CD4-positive, CD25-positive, alpha-beta regulatory T cell (primary cell): Measurements from ENCODE around the gene PNMA1. TPM values are rescaled to one million over a fixed set of nuclear protein-coding genes. Genes with fewer than 3 reads are reported as not detected.

Experiments used
- ATAC-seq, 2 donors: fragments of 150-1000 bp; cut with Tn5 transposase; one replicate each; pipeline ENCODE4 v1.10.0; 2021; ENCODE audit warnings: low read depth in 2 of 2, moderate number of reproducible peaks in 2 of 2, moderate library complexity in 1 of 2
- DNase-seq, 3 donors: peaks; one replicate each; pipeline versions ENCODE4 v3.0.0 to v3.0.0-alpha.2; 2012 to 2022; ENCODE audit warnings: mixed read lengths in 1 of 3
- H3K27ac ChIP-seq: one replicate; pipeline ENCODE4 v1.7.0; 2013; ENCODE audit warnings: mild to moderate bottlenecking, low read length; ENCODE audit not compliant: insufficient read depth, poor library complexity, severe bottlenecking
- H3K27me3 ChIP-seq: one replicate; pipeline ENCODE4 v1.7.0; 2013; ENCODE audit warnings: low read length; ENCODE audit not compliant: control insufficient read depth, insufficient read depth
- H3K36me3 ChIP-seq: one replicate; pipeline ENCODE4 v1.7.0; 2013; ENCODE audit warnings: mild to moderate bottlenecking, low read length, moderate library complexity; ENCODE audit not compliant: control insufficient read depth, insufficient read depth
- H3K4me1 ChIP-seq: 2 replicates; pipeline ENCODE4 v1.7.0; 2013; ENCODE audit warnings: mild to moderate bottlenecking, low read length; ENCODE audit not compliant: insufficient read depth, control insufficient read depth, poor library complexity, severe bottlenecking
- H3K4me3 ChIP-seq: one replicate; pipeline ENCODE4 v1.7.0; 2013; ENCODE audit warnings: low read depth, mild to moderate bottlenecking, low read length, moderate library complexity
- H3K9me3 ChIP-seq, 2 experiments: 1 replicate in 1 of 2; 2 replicates in 1 of 2; pipeline ENCODE4 v1.7.0; 2013; ENCODE audit warnings: low read length in 2 of 2, mild to moderate bottlenecking in 1 of 2, moderate library complexity in 1 of 2; ENCODE audit not compliant: control insufficient read depth in 2 of 2
- H3K27ac Mint-ChIP-seq, 3 donors: one replicate each; pipeline ENCODE4 v1.8.0; 2020 to 2022; ENCODE audit warnings: mild to moderate bottlenecking in 3 of 3, mixed read lengths in 3 of 3, moderate library complexity in 2 of 3
- H3K27me3 Mint-ChIP-seq: one replicate; pipeline ENCODE4 v1.8.0; 2022; ENCODE audit warnings: mild to moderate bottlenecking, mixed read lengths
- H3K36me3 Mint-ChIP-seq: one replicate; pipeline ENCODE4 v1.8.0; 2020; ENCODE audit warnings: mixed read lengths
- H3K4me1 Mint-ChIP-seq, 4 donors: one replicate each; pipeline ENCODE4 v1.8.0; 2020 to 2022; ENCODE audit warnings: mixed read lengths in 4 of 4, mild to moderate bottlenecking in 1 of 4
- H3K4me3 Mint-ChIP-seq, 4 donors: one replicate each; pipeline ENCODE4 v1.8.0; 2020 to 2022; ENCODE audit warnings: mild to moderate bottlenecking in 4 of 4, mixed read lengths in 4 of 4, moderate library complexity in 3 of 4
- H3K9me3 Mint-ChIP-seq, 7 donors: one replicate each; pipeline ENCODE4 v1.8.0; 2020 to 2022; ENCODE audit warnings: mixed read lengths in 7 of 7, mild to moderate bottlenecking in 3 of 7, moderate library complexity in 2 of 7
- polyA plus RNA-seq, 4 donors: library from polyadenylated mRNA; unstranded; fragments of 300-500 nt; fragmentation: Illumina TruSeq; gene quantifications; one replicate each; pipeline ENCODE4 v1.2.3, GENCODE V29; 2021
- total RNA-seq: library from RNA; stranded (reverse); gene quantifications from one replicate; pipeline ENCODE4 v1.2.3, GENCODE V29; 2022

The PNMA1 gene
- total and polyA plus RNA-seq, 5 donors from 2014 or later = 42.6 to 54.1 (median 51.2) TPM

DNA sequence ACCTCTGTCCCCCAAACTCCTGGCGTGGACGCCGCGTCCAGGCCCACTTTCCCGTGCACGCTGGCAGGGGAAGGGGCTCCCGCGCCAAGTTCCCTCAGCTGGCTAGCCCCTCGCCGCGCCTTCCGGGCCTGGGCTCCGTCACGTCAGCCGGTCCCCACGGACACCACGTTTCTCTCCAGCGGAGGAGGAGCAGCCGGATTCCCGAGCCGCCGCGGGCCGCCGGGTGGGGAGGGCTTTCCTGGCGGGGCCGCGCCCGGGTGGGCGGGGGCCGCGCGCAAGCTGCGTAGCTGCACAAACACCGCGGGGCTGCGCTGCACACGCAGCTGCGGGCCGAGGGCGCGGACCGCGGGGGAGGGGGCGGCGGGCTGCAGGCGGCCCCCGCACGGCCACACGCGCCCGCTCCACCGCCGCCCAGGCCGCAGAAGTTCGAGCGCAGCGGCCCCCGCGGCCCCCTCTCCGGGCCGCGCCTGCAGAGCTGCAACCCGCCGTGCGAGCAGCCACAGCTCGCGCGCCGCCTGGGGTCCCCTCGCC lies 45.1 kb upstream of the PNMA1 start:
- peaks cover 36 to 85% (median 65%) of the 10 kb centered on the region in 4 donors for H3K4me1 Mint-ChIP-seq
- peak overlapping the region; percentile 81 to 99 (median 91) for H3K4me3 Mint-ChIP-seq
- peaks cover 78% of the 10 kb centered on the region for H3K4me1 ChIP-seq
- DNase-seq (peak; percentile 39 to 59 (median 52)), ATAC-seq (no peak)
- H3K27ac ChIP-seq = peak overlapping the region; percentile 90
- H3K4me3 ChIP-seq = no peak overlapping the region
- peak overlapping the region; percentile 26 to 94 (median 59) for H3K27ac Mint-ChIP-seq
- H3K36me3 ChIP-seq = no peaks in the 10 kb centered on the region
- H3K9me3 Mint-ChIP-seq = no peaks in the 10 kb centered on the region
- H3K27me3 ChIP-seq = no peaks in the 10 kb centered on the region
- peaks cover 6% of the 10 kb centered on the region for H3K27me3 Mint-ChIP-seq
- no peaks in the 10 kb centered on the region for H3K36me3 Mint-ChIP-seq
- no peaks in the 10 kb centered on the region for H3K9me3 ChIP-seq

DNA sequence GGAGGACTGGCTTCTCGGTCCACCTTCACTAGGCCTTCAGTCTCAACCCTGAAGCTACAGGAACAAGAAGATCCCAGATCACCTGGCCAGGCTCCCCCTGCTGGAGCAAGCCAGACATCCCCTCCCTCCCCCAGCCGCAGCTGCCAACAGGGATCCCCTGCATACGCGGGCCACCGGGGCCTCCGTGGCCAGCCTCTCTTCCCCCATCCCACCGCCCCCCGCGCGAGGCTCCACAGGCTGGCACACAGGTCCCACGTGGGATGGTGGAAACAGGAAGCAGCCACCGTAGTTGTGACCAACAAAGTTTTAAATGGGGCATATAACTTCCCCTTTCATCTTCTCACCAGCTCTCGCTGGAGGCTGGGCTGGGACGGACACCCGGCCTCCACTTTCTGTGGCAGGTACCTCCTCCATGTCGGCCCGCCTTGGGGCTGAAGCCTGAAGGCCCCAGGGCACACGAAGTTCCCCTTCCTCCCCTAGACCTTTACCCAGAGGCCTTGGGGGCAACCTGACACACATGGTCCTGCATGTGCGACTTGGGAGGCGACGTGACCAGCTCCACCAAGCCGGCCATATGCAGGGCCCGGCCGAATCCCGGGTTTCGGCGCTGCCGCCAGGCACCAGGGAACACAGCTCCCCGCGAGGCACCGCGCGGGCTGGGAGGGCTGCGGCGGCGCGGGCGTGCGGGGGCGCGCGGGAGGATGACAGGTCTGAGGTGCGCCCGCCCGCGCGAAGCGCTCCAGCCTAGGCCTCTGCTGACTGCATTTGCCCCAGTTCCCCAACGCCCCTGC lies 44.4 kb upstream of the PNMA1 start:
- peak overlapping the region; percentile 90 for H3K27ac ChIP-seq
- no peaks in the 10 kb centered on the region for H3K36me3 ChIP-seq
- Mint-ChIP-seq H3K4me1 (peaks cover 36 to 88% (median 70%) of the 10 kb centered on the region in 4 donors), H3K36me3 (no peaks in the 10 kb centered on the region), H3K4me3 (peak overlapping the region; percentile 89 to 99 (median 95)), H3K9me3 (no peaks in the 10 kb centered on the region), H3K27me3 (peaks cover 6% of the 10 kb centered on the region), H3K27ac (peak overlapping the region; percentile 94 to 95 (median 94))
- H3K4me3 ChIP-seq = peak overlapping the region; percentile 77
- peaks cover 85% of the 10 kb centered on the region for H3K4me1 ChIP-seq
- DNase-seq (peak; percentile 59 to 75 (median 70)), ATAC-seq (peak; percentile 8 to 9)
- H3K27me3 ChIP-seq = no peaks in the 10 kb centered on the region
- H3K9me3 ChIP-seq = no peaks in the 10 kb centered on the region

DNA sequence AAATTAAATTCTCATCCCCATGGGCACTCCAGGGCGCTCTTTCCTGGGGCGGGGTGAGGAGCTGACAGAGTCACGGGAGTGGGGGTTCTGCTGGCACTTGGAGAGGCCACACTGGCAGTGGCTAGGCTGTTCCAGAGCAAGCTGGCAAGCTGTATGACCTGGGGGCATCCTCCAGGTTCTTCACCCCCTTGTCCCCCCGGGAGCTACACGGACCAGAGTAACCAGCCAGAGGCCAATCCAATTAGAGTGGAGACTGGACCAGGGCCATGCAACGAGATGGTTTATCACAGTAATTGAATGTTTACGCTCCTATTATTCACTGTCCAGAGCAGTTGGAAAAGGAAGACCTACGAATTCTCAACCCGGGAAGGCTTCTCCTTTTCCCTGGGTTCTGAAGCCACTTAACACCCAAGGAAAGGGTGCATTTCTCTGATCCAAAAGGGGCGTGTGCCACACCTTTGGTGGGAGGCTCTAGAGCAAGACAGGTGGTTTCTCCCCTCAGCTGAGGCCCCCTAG lies 43.8 kb upstream of the PNMA1 start:
- H3K4me1 Mint-ChIP-seq = peaks cover 42 to 88% (median 70%) of the 10 kb centered on the region in 4 donors
- no peaks in the 10 kb centered on the region for H3K27me3 ChIP-seq
- peak overlapping the region; percentile 89 to 99 (median 95) for H3K4me3 Mint-ChIP-seq
- no peaks in the 10 kb centered on the region for H3K9me3 Mint-ChIP-seq
- H3K27ac Mint-ChIP-seq = peak overlapping the region; percentile 94 to 95 (median 94)
- peak overlapping the region; percentile 77 for H3K4me3 ChIP-seq
- H3K4me1 ChIP-seq = peaks cover 88% of the 10 kb centered on the region
- peaks cover 6% of the 10 kb centered on the region for H3K27me3 Mint-ChIP-seq
- no peak for ATAC-seq
- no peaks in the 10 kb centered on the region for H3K36me3 Mint-ChIP-seq
- H3K36me3 ChIP-seq = no peaks in the 10 kb centered on the region
- no peak for DNase-seq
- no peaks in the 10 kb centered on the region for H3K9me3 ChIP-seq
- peak overlapping the region; percentile 90 for H3K27ac ChIP-seq

- Mint-ChIP-seq H3K4me3 (peak overlapping the region; percentile 89 to 99 (median 95)), H3K9me3 (no peaks in the 10 kb centered on the region), H3K27me3 (peaks cover 6% of the 10 kb centered on the region), H3K4me1 (peaks cover 44 to 88% (median 72%) of the 10 kb centered on the region in 4 donors), H3K36me3 (no peaks in the 10 kb centered on the region), H3K27ac (peak overlapping the region; percentile 38 to 94 (median 94))
- Histone ChIP-seq H3K9me3 (no peaks in the 10 kb centered on the region), H3K36me3 (no peaks in the 10 kb centered on the region), H3K4me1 (peaks cover 88% of the 10 kb centered on the region), H3K27ac (peak overlapping the region; percentile 90), H3K27me3 (no peaks in the 10 kb centered on the region), H3K4me3 (peak overlapping the region; percentile 31)
- DNase-seq (no peak), ATAC-seq (no peak)
These were observed 43.2 kb upstream of the PNMA1 start for GRCh38 chr14:73757381-73757780.

- ATAC-seq = no peak
- Histone ChIP-seq H3K36me3 (no peaks in the 10 kb centered on the region), H3K27ac (peak overlapping the region; percentile 90), H3K9me3 (no peaks in the 10 kb centered on the region), H3K4me1 (peaks cover 88% of the 10 kb centered on the region), H3K27me3 (no peaks in the 10 kb centered on the region), H3K4me3 (peak overlapping the region; percentile 42)
- peak overlapping the region; percentile 84 to 99 (median 91) for H3K4me3 Mint-ChIP-seq
- no peaks in the 10 kb centered on the region for H3K36me3 Mint-ChIP-seq
- peaks cover 40 to 88% (median 73%) of the 10 kb centered on the region in 4 donors for H3K4me1 Mint-ChIP-seq
- no peak for DNase-seq
- peak overlapping the region; percentile 94 to 98 (median 97) for H3K27ac Mint-ChIP-seq
- peaks cover 3% of the 10 kb centered on the region for H3K27me3 Mint-ChIP-seq
- no peaks in the 10 kb centered on the region for H3K9me3 Mint-ChIP-seq
These were observed 41.3 kb upstream of the PNMA1 start for GRCh38 chr14:73755434-73756014.

DNA sequence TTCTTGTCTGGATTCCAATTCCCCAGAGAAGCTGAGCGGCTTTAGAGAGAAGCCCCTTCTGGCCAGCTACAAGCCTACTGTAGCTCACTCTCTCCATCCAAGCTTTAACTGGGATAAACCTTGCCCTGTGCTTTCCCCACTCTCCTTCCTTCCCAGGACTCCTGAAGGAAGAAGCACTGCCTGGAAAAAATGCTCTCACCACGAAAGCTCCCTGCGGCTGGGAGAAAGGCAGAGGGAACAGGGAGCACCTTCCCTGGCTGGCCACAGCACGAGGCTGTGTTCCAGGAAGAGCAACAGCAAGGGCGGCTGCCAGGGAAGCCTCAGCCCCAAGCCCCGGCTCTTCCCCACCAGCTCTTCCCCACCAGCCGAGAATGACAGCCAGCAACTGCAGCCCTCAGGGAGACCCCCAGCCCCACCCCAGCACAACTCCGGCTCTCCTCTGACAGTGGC lies 40.8 kb upstream of the PNMA1 start:
- Mint-ChIP-seq H3K36me3 (no peaks in the 10 kb centered on the region), H3K4me1 (peaks cover 35 to 88% (median 76%) of the 10 kb centered on the region in 4 donors), H3K9me3 (no peaks in the 10 kb centered on the region), H3K27me3 (no peaks in the 10 kb centered on the region), H3K4me3 (peak overlapping the region; percentile 84 to 99 (median 91)), H3K27ac (peak overlapping the region; percentile 94 to 98 (median 97))
- ATAC-seq = no peak
- Histone ChIP-seq H3K36me3 (no peaks in the 10 kb centered on the region), H3K4me3 (peak overlapping the region; percentile 77), H3K9me3 (no peaks in the 10 kb centered on the region), H3K4me1 (peaks cover 92% of the 10 kb centered on the region), H3K27ac (peak overlapping the region; percentile 90), H3K27me3 (no peaks in the 10 kb centered on the region)
- no peak for DNase-seq

DNA sequence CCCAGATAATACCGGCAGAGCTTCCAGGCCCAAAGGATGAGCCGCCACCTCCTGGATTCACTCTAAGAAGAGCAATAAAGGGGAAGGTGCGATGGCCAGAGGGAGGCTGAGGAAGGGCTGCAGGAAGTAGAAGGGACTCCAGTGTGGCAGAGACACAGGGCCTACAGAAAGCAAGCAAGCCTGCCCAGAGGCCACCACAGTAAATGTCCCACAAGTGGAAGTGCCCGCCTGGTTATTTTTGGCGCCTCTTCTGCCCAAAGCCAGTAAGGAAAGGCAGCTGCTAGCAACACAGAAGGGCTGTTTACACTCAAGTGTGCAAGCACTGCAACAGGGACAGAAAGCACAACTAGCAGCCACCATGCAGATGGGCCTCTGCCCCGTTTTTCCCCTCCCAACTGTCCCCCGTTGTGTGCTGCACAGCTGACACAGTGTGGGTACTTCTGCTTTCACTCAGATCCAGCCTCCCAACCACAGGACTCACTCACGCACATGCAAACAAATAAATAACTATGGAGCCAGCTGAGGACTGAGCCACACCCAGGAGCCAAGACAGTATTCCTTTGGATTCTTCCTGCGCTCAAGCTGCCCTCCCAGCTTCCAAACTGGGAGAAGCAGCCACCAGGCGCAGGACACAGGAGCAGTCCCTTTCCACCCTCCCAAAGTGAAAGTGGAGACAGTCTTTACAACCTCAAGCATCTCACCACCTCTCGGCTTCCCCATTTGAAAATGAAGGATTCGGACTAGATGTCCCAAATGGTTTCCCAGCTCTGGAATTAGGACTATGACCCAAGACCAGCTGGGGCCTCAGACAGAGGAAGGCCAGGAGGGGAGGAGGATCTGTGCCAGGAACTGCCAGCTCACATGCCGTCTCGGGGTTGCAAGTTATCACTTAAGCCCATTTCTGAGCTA lies 40.0 kb upstream of the PNMA1 start:
- no peaks in the 10 kb centered on the region for H3K36me3 Mint-ChIP-seq
- peak overlapping the region; percentile 94 to 98 (median 97) for H3K27ac Mint-ChIP-seq
- peak overlapping the region; percentile 77 for H3K4me3 ChIP-seq
- ATAC-seq = peak; percentile 14 to 26
- no peaks in the 10 kb centered on the region for H3K27me3 Mint-ChIP-seq
- peak overlapping the region; percentile 84 to 99 (median 91) for H3K4me3 Mint-ChIP-seq
- H3K4me1 ChIP-seq = peaks cover 100% of the 10 kb centered on the region
- no peaks in the 10 kb centered on the region for H3K27me3 ChIP-seq
- H3K36me3 ChIP-seq = no peaks in the 10 kb centered on the region
- peak overlapping the region; percentile 90 for H3K27ac ChIP-seq
- peak in 1 of 3 donors; percentile 52 for DNase-seq
- no peaks in the 10 kb centered on the region for H3K9me3 Mint-ChIP-seq
- H3K9me3 ChIP-seq = no peaks in the 10 kb centered on the region
- peaks cover 35 to 95% (median 81%) of the 10 kb centered on the region in 4 donors for H3K4me1 Mint-ChIP-seq
